CD4-positive, alpha-beta T cell (primary cell): ENCODE data around the gene AGPAT4. TPM values are rescaled to one million over a fixed set of nuclear protein-coding genes. Genes with fewer than 3 reads are reported as not detected.

Source experiments
- ATAC-seq: fragments of 200-7000 bp; cut with Tn5 transposase; one replicate; pipeline ENCODE4 v1.10.0; 2022; ENCODE audit warnings: mild to moderate bottlenecking; ENCODE audit not compliant: poor library complexity
- CTCF ChIA-PET: fragments of 350-600 bp; sonication (Branson Sonifier 250); formaldehyde crosslinking; loops from one replicate; lab custom pipeline; 2021; ENCODE audit warnings: antibody characterized with exemption, inconsistent platforms; lab: Charles Lee
- POLR2A ChIA-PET: fragments of 350-600 bp; sonication (Branson Sonifier 250); formaldehyde crosslinking; loops from one replicate; lab custom pipeline; 2021; ENCODE audit warnings: antibody characterized with exemption, inconsistent platforms; lab: Charles Lee
- DNase-seq, 14 experiments: peaks; one replicate each; pipeline ENCODE4 v3.0.0-alpha.2; 2013 to 2020; ENCODE audit warnings: mixed read lengths in 2 of 14
- H3K27ac ChIP-seq, 2 donors: one replicate each; pipeline versions ENCODE4 v1.5.1 to v1.7.0; 2013; ENCODE audit warnings: low read length in 2 of 2, low read depth in 1 of 2, mild to moderate bottlenecking in 1 of 2
- H3K27me3 ChIP-seq, 2 experiments: 1 replicate in 1 of 2; 2 replicates in 1 of 2; pipeline versions ENCODE4 v1.6.1 to v1.7.0; 2013; ENCODE audit warnings: low read length in 2 of 2, control low read depth in 1 of 2, mild to moderate bottlenecking in 1 of 2, moderate library complexity in 1 of 2; ENCODE audit not compliant: insufficient read depth in 2 of 2, control insufficient read depth in 1 of 2
- H3K36me3 ChIP-seq: one replicate; pipeline ENCODE4 v1.6.1; 2013; ENCODE audit warnings: low read length, control low read depth; ENCODE audit not compliant: insufficient read depth
- H3K4me1 ChIP-seq: one replicate; pipeline ENCODE4 v1.6.1; 2013; ENCODE audit warnings: low read length, control low read depth; ENCODE audit not compliant: insufficient read depth
- H3K4me3 ChIP-seq: one replicate; pipeline ENCODE4 v1.5.1; 2013; ENCODE audit warnings: mild to moderate bottlenecking, low read length, moderate library complexity
- H3K9me3 ChIP-seq, 2 experiments: 1 replicate in 1 of 2; 2 replicates in 1 of 2; pipeline versions ENCODE4 v1.6.1 to v1.7.0; 2013; ENCODE audit warnings: low read length in 2 of 2, mild to moderate bottlenecking in 2 of 2, control low read depth in 1 of 2, moderate library complexity in 1 of 2; ENCODE audit not compliant: control insufficient read depth in 1 of 2, insufficient read depth in 1 of 2
- H3K27ac Mint-ChIP-seq: one replicate; pipeline ENCODE4 v1.8.0; 2020; ENCODE audit warnings: mixed read lengths
- H3K27me3 Mint-ChIP-seq: one replicate; pipeline ENCODE4 v1.8.0; 2021; ENCODE audit warnings: mixed read lengths
- H3K36me3 Mint-ChIP-seq: one replicate; pipeline ENCODE4 v1.8.0; 2021; ENCODE audit warnings: low read depth, mixed read lengths
- H3K4me1 Mint-ChIP-seq: one replicate; pipeline ENCODE4 v1.8.0; 2021; ENCODE audit warnings: low read depth, mixed read lengths
- H3K4me3 Mint-ChIP-seq: one replicate; pipeline ENCODE4 v1.8.0; 2020; ENCODE audit warnings: mild to moderate bottlenecking, mixed read lengths
- H3K9me3 Mint-ChIP-seq: one replicate; pipeline ENCODE4 v1.8.0; 2020; ENCODE audit warnings: mixed read lengths
- CTCF ChIP-seq: fragments of 200-600 bp; IDR thresholded peaks from one replicate; pipeline ENCODE4 v1.8.0; 2022; ENCODE audit warnings: antibody characterized with exemption, mild to moderate bottlenecking
- intact Hi-C, 2 experiments: fragments of 100-400 bp; cut with DNase I in 1 of 2; cut with micrococcal nuclease in 1 of 2; formaldehyde crosslinking; loops; one replicate each; pipeline versions ENCODE4 v1.15.1 to v1.9.0; 2023 to 2025; cut with DNase I, micrococcal nuclease
- total RNA-seq, 174 experiments: library from RNA in 2 of 174; stranded (reverse) in 2 of 174; gene quantifications; one replicate each; pipeline ENCODE4 v1.2.3 and lab custom pipeline; 2021 to 2026

Gene AGPAT4
- total RNA-seq, 2 experiments from 2014 or later, result 2.8 to 4.8 TPM

GRCh38 chr6:161207200-161207599 lies 66.7 kb downstream of the AGPAT4 start:
- CTCF ChIA-PET, result no interaction called here
- Mint-ChIP-seq H3K36me3 (peaks cover 8% of the 10 kb centered on the region), H3K27ac (no peak overlapping the region), H3K27me3 (no peaks in the 10 kb centered on the region), H3K4me1 (no peaks in the 10 kb centered on the region), H3K4me3 (no peak overlapping the region), H3K9me3 (peaks cover 3% of the 10 kb centered on the region)
- Histone ChIP-seq H3K4me3 (no peak overlapping the region), H3K27me3 (no peaks in the 10 kb centered on the region), H3K4me1 (no peaks in the 10 kb centered on the region), H3K9me3 (peaks cover 0 to 4% of the 10 kb centered on the region in 2 experiments), H3K36me3 (no peaks in the 10 kb centered on the region), H3K27ac (no peak overlapping the region)
- DNase-seq, result no peak
- intact Hi-C loops, result no loop called here
- no peak for ATAC-seq
- TF ChIP-seq CTCF, result no peak
- POLR2A ChIA-PET, result no interaction called here

DNA sequence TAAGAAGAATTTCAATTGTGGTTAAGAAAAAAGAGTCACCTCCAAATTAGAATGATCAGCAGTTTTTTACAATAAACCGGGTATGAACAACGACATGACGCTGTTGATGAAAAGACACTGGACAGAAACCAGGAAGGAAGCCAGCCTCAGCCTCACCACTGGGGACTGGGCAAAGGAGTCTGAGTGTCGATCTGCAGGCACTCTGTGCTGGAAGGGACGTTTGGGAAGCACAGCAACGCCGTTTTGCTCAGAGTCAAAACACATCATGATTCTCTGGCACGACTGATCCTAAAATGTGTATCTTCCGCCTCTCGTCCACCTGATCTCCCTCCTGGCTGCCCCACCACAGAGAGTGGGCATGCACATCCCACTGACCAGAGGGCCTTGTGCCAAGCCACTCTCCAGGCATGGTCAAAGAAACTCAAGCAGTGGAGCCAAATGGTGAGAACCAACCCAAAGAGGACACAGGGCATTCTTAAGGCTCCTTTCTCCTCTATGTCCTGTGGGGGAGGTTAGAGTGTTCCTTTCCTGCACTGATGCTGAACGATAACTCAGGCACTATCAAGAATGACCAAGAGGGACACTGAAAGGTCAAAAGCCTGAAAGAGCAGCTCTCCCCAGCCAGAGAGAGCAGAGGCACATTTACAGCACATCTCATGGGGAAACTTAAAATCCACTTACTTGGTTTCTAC lies 68.8 kb downstream of the AGPAT4 start:
- Mint-ChIP-seq H3K36me3 (peaks cover 4% of the 10 kb centered on the region), H3K27ac (no peak overlapping the region), H3K9me3 (peaks cover 3% of the 10 kb centered on the region), H3K27me3 (no peaks in the 10 kb centered on the region), H3K4me3 (no peak overlapping the region), H3K4me1 (no peaks in the 10 kb centered on the region)
- Histone ChIP-seq H3K36me3 (no peaks in the 10 kb centered on the region), H3K27ac (no peak overlapping the region), H3K27me3 (no peaks in the 10 kb centered on the region), H3K4me3 (no peak overlapping the region), H3K9me3 (no peaks in the 10 kb centered on the region), H3K4me1 (no peaks in the 10 kb centered on the region)
- ATAC-seq, result no peak
- no peak for DNase-seq
- POLR2A ChIA-PET, result no interaction called here
- intact Hi-C loops, result no loop called here
- TF ChIP-seq CTCF, result no peak
- CTCF ChIA-PET, result no interaction called here

DNA sequence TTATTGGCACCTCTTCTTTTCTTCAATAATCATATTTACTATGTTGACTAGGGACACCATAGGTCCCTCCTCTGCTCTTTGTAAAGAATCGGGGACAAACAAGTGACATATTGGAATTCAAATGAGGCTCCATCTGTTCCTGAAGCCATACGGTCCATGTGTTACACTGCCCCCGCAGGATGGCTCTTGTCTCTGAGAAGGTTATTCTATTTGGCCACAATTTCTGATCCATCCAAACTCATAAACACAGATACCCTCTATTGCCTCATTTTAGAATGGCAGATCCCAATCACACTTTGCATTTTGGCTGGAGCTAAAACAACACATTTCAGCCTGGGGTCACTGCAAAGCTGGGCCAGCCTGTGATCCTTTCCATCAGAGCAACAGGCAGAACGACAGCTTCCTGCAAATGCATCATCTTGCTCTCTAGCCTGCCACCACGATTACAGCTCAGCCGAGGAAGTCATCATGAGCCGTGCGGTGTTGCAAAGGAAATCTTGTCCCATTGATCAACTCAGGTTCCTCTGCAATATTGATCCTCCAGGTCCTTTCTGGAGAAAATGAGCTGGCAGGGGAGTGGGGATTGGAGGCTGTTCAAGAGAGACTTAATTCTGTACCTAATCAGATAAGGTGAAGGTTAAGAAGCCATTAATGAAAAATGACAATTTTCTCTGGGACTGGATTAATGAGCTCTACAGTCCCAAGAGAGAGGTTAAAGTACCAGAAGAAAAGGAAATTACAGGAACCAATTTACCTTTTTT lies 73.1 kb downstream of the AGPAT4 start:
- Mint-ChIP-seq H3K36me3 (peaks cover 4% of the 10 kb centered on the region), H3K4me1 (no peaks in the 10 kb centered on the region), H3K4me3 (no peak overlapping the region), H3K27me3 (no peaks in the 10 kb centered on the region), H3K9me3 (no peaks in the 10 kb centered on the region), H3K27ac (no peak overlapping the region)
- CTCF ChIA-PET, result no interaction called here
- no peaks in the 10 kb centered on the region for H3K4me1 ChIP-seq
- no peaks in the 10 kb centered on the region for H3K36me3 ChIP-seq
- no peak for ATAC-seq
- intact Hi-C loops, result no loop called here
- POLR2A ChIA-PET, result no interaction called here
- H3K27me3 ChIP-seq, result no peaks in the 10 kb centered on the region
- no peak overlapping the region for H3K4me3 ChIP-seq
- DNase-seq, result no peak
- no peaks in the 10 kb centered on the region for H3K9me3 ChIP-seq
- H3K27ac ChIP-seq, result no peak overlapping the region
- TF ChIP-seq CTCF, result no peak
